IMR-90 (cell line): Measurements from ENCODE around the gene MYOF. TPM values are rescaled to one million over a fixed set of nuclear protein-coding genes. Genes with fewer than 3 reads are reported as not detected.

Experiments used
- ATAC-seq: fragments of 200-7000 bp; cut with Tn5 transposase; 2 replicates; pipeline ENCODE4 v1.9.1; 2020; ENCODE audit warnings: low read depth, mild to moderate bottlenecking, moderate library complexity
- BruUV-seq: library from RNA; stranded (reverse); fragments of 400-500 nt; replicated peaks from 2 replicates; lab custom pipeline; 2021; lab: Mats Ljungman, UMichigan
- CTCF ChIA-PET: fragments of 300-600 bp; formaldehyde crosslinking; extraction: SDS; loops from one replicate; lab custom pipeline; 2021; ENCODE audit warnings: antibody characterized with exemption; lab: Yijun Ruan, JAX
- POLR2A ChIA-PET: fragments of 300-600 bp; sonication (Branson Sonifier 250); formaldehyde crosslinking; loops from one replicate; lab custom pipeline; 2022; ENCODE audit warnings: antibody characterized with exemption; ENCODE audit not compliant: unreplicated experiment; lab: Charles Lee
- DNase-seq: peaks from one replicate; pipeline ENCODE4 v3.0.0; 2013
- H2AFZ ChIP-seq: replicated peaks from 2 replicates; pipeline ENCODE3; 2013; ENCODE audit warnings: low read length, mild to moderate bottlenecking; ENCODE audit not compliant: poor library complexity
- H2AK5ac ChIP-seq: 2 replicates; pipeline ENCODE4 v1.6.1; 2013; ENCODE audit warnings: low read depth, low read length, inconsistent platforms
- H2AK9ac ChIP-seq: replicated peaks from 2 replicates; pipeline ENCODE3; 2013; ENCODE audit warnings: mild to moderate bottlenecking, low read depth, low read length, moderate library complexity; ENCODE audit not compliant: poor library complexity
- H2BK120ac ChIP-seq: 2 replicates; pipeline ENCODE4 v1.6.1; 2013; ENCODE audit warnings: low read depth, low read length, inconsistent platforms
- H2BK15ac ChIP-seq: 3 replicates; pipeline ENCODE4 v1.6.1; 2013; ENCODE audit warnings: low read depth, low read length, inconsistent platforms
- H2BK20ac ChIP-seq: 2 replicates; pipeline ENCODE4 v1.6.1; 2013; ENCODE audit warnings: low read depth, mild to moderate bottlenecking, inconsistent platforms, low read length, moderate library complexity
- H2BK5ac ChIP-seq: 2 replicates; pipeline ENCODE4 v1.6.1; 2013; ENCODE audit warnings: mild to moderate bottlenecking, low read depth, low read length, inconsistent platforms; ENCODE audit not compliant: poor library complexity, severe bottlenecking
- H3K14ac ChIP-seq: replicated peaks from 2 replicates; pipeline ENCODE4 v1.6.1; 2013; ENCODE audit warnings: low read depth, low read length, inconsistent platforms
- H3K18ac ChIP-seq: 2 replicates; pipeline ENCODE4 v1.6.1; 2013; ENCODE audit warnings: low read depth, low read length, control low read depth
- H3K23ac ChIP-seq: 2 replicates; pipeline ENCODE4 v1.6.1; 2013; ENCODE audit warnings: low read depth, low read length, inconsistent platforms
- H3K27ac ChIP-seq: 2 replicates; pipeline ENCODE4 v1.5.1; 2013; ENCODE audit warnings: mild to moderate bottlenecking, control low read depth, low read length; ENCODE audit not compliant: insufficient read depth
- H3K27me3 ChIP-seq: 2 replicates; pipeline ENCODE4 v1.6.1; 2013; ENCODE audit warnings: low read length; ENCODE audit not compliant: control insufficient read depth, insufficient read depth
- H3K36me3 ChIP-seq: 2 replicates; pipeline ENCODE4 v1.6.1; 2013; ENCODE audit warnings: low read length, mixed read lengths; ENCODE audit not compliant: control insufficient read depth, insufficient read depth
- H3K4ac ChIP-seq: 2 replicates; pipeline ENCODE4 v1.6.1; 2013; ENCODE audit warnings: low read depth, low read length, inconsistent platforms
- H3K4me1 ChIP-seq: 2 replicates; pipeline ENCODE4 v1.6.1; 2013; ENCODE audit warnings: low read length, mixed read lengths; ENCODE audit not compliant: control insufficient read depth, insufficient read depth
- H3K4me2 ChIP-seq: 2 replicates; pipeline ENCODE4 v1.6.1; 2013; ENCODE audit warnings: low read depth, mild to moderate bottlenecking, control low read depth, low read length, moderate library complexity
- H3K4me3 ChIP-seq: 2 replicates; pipeline ENCODE4 v1.5.1; 2013; ENCODE audit warnings: low read depth, mild to moderate bottlenecking, control low read depth, low read length, moderate library complexity; ENCODE audit not compliant: insufficient read depth
- H3K56ac ChIP-seq: 2 replicates; pipeline ENCODE4 v1.6.1; 2013; ENCODE audit warnings: low read length, inconsistent platforms; ENCODE audit not compliant: insufficient read depth; ENCODE audit errors: extremely low read depth
- H3K79me1 ChIP-seq, 2 experiments: 2 replicates each; pipeline ENCODE4 v1.6.1; 2013; ENCODE audit warnings: low read length in 2 of 2, inconsistent platforms in 1 of 2, low read depth in 1 of 2
- H3K9ac ChIP-seq: 2 replicates; pipeline ENCODE4 v1.6.1; 2013; ENCODE audit warnings: low read depth, low read length, control low read depth
- H3K9me1 ChIP-seq: 2 replicates; pipeline ENCODE4 v1.6.1; 2013; ENCODE audit warnings: low read length, inconsistent platforms; ENCODE audit not compliant: insufficient read depth
- H3K9me3 ChIP-seq: 2 replicates; pipeline ENCODE4 v1.6.1; 2013; ENCODE audit warnings: low read length; ENCODE audit not compliant: control insufficient read depth, insufficient read depth
- H4K20me1 ChIP-seq: 2 replicates; pipeline ENCODE4 v1.6.1; 2013; ENCODE audit warnings: low read length, inconsistent platforms; ENCODE audit not compliant: insufficient read depth
- H4K5ac ChIP-seq: 2 replicates; pipeline ENCODE4 v1.6.1; 2013; ENCODE audit warnings: mild to moderate bottlenecking, low read depth, low read length, control low read depth
- H4K8ac ChIP-seq, 2 experiments: 2 replicates each; pipeline ENCODE4 v1.6.1; 2013; ENCODE audit warnings: low read depth in 2 of 2, low read length in 2 of 2, control low read depth in 1 of 2, inconsistent platforms in 1 of 2
- H4K91ac ChIP-seq: 2 replicates; pipeline ENCODE4 v1.6.1; 2013; ENCODE audit warnings: low read depth, low read length, inconsistent platforms; ENCODE audit not compliant: insufficient read depth
- CHD1 ChIP-seq: IDR thresholded peaks from 2 replicates; pipeline ENCODE4 v1.6.1; 2012; ENCODE audit warnings: low read depth, low read length, improper control_type of control experiment
- ELK1 ChIP-seq: fragments of 150-350 bp; IDR thresholded peaks from 2 replicates; pipeline ENCODE4 v1.6.1; 2016; ENCODE audit warnings: low read depth, mild to moderate bottlenecking, low read length, moderate library complexity, borderline replicate concordance
- FOS ChIP-seq: fragments of 150-350 bp; IDR thresholded peaks from 2 replicates; pipeline ENCODE4 v1.6.1; 2016; ENCODE audit warnings: low read depth, low read length
- MAZ ChIP-seq: IDR thresholded peaks from 2 replicates; pipeline ENCODE4 v1.6.1; 2012; ENCODE audit warnings: low read depth, mild to moderate bottlenecking, low read length, improper control_type of control experiment, moderate library complexity, borderline replicate concordance
- POLR2A ChIP-seq: IDR thresholded peaks from 2 replicates; pipeline ENCODE4 v1.6.1; 2012; ENCODE audit warnings: mild to moderate bottlenecking, low read depth, low read length
- RAD21 ChIP-seq: IDR thresholded peaks from 2 replicates; pipeline ENCODE4 v1.6.1; 2012; ENCODE audit warnings: low read length, improper control_type of control experiment
- RCOR1 ChIP-seq: IDR thresholded peaks from 2 replicates; pipeline ENCODE4 v1.6.1; 2012; ENCODE audit warnings: mild to moderate bottlenecking, low read length, improper control_type of control experiment; ENCODE audit not compliant: insufficient replicate concordance
- SMC3 ChIP-seq: fragments of 150-350 bp; IDR thresholded peaks from 2 replicates; pipeline ENCODE4 v1.6.1; 2016; ENCODE audit warnings: low read depth, mild to moderate bottlenecking, antibody characterized with exemption, low read length, moderate library complexity
- WGBS, 2 experiments: methylation state at CpG; one replicate each; pipeline versions ENCODE4 v1.1.5 to v1.1.7; 2013; ENCODE audit warnings: missing lambda C conversion rate in 2 of 2; ENCODE audit not compliant: insufficient read length in 1 of 2; ENCODE audit errors: extremely low coverage in 2 of 2; 5-methylcytosine and 5-hydroxymethylcytosine counted together
- dilution Hi-C: fragments of 300-500 bp; cut with HindIII; formaldehyde crosslinking; loops from one replicate; pipeline ENCODE4 v1.14.3; 2018; ENCODE audit warnings: low sequenced_read_pairs; ENCODE audit not compliant: unreplicated experiment
- in situ Hi-C: fragments of 300-500 bp; cut with MboI; formaldehyde crosslinking; loops from 3 replicates; pipeline ENCODE4 v1.14.3; 2019; ENCODE audit warnings: low sequenced_read_pairs, inconsistent platforms, mixed read lengths
- intact Hi-C: fragments of 100-400 bp; cut with micrococcal nuclease; formaldehyde crosslinking; loops from 2 replicates; pipeline ENCODE4 v1.10.0; 2022
- microRNA-seq, 2 experiments: library from miRNA; stranded (forward) in 1 of 2; unstranded in 1 of 2; fragments of 10-50 nt in 1 of 2; fragments of <30 nt in 1 of 2; gene quantifications in 1 of 2; microRNA quantifications in 1 of 2; one replicate each; pipeline versions ENCODE3 to v1.1.0; 2013 to 2020; ENCODE audit not compliant: insufficient read depth in 1 of 2, insufficient read length in 1 of 2, unreplicated experiment in 1 of 2
- polyA plus RNA-seq, 3 experiments: library from polyadenylated mRNA; depleted of rRNA; stranded (reverse); fragments of >200 nt; gene quantifications; 2 replicates each; pipeline ENCODE4 v1.2.3, GENCODE V29; 2012; ENCODE audit warnings: low replicate concordance in 1 of 3
- small RNA-seq, 5 experiments: library from RNA; depleted of rRNA; stranded (forward); fragments of <200 nt; gene quantifications; one replicate each; pipeline ENCODE3, GENCODE V24; 2012
- total RNA-seq: library from RNA; depleted of rRNA; stranded (reverse); fragments of >200 nt; gene quantifications from 2 replicates; pipeline ENCODE4 v1.2.3, GENCODE V29; 2012; rRNA removed

MYOF gene
- total and polyA plus RNA-seq, 2 of the 4 experiments (the other 2 are of a cell fraction) = 221 to 281 TPM

DNA sequence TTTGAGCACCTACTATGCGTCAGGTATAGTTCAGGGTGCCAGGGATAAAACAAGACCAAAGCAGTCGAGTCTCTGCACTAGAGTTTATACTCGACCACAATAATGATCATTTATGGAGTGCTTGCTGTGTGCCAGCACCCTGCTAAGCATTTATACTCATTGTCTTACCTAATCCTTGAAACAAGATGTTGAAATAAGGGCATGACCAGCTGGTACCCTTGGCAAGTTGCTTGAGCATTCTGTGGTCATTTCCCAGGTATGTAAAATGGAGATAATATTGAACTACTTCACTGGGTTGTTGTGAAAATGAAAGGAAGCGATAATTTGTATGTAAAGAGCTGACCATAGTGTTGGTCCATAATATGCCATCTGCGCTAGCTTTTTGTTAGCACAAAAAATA lies 223.0 kb downstream of the MYOF start:
- Histone ChIP-seq H3K18ac (no peak overlapping the region), H3K23ac (no peak overlapping the region), H3K79me1 (no peaks in the 10 kb centered on the region), H3K9ac (no peak overlapping the region), H3K4me1 (no peaks in the 10 kb centered on the region), H3K36me3 (no peaks in the 10 kb centered on the region), H3K9me1 (no peaks in the 10 kb centered on the region; the same call in 1 of the 2 replicates), H3K14ac (no peak overlapping the region), H3K4me2 (no peak overlapping the region), H2AK5ac (no peak overlapping the region), H3K27me3 (no peaks in the 10 kb centered on the region; the same call in none of the 2 replicates), H2BK5ac (no peak overlapping the region), H3K4me3 (no peak overlapping the region), H4K5ac (no peak overlapping the region), H3K56ac (no peak overlapping the region), H2AFZ (no peak overlapping the region), H3K4ac (no peak overlapping the region), H3K9me3 (no peaks in the 10 kb centered on the region), H2BK15ac (no peak overlapping the region), H2BK20ac (no peak overlapping the region), H2AK9ac (no peak overlapping the region), H3K27ac (no peak overlapping the region), H4K91ac (no peak overlapping the region), H4K8ac (no peak overlapping the region), H2BK120ac (no peak overlapping the region), H4K20me1 (no peaks in the 10 kb centered on the region)
- BruUV-seq = no TSS peak
- dilution Hi-C loops (no loop called here), in situ Hi-C loops (no loop called here), intact Hi-C loops (no loop called here)
- WGBS, 2 experiments = 90% methylated on average over 2 of the region's 5 CpGs; no CpG with 5 or more reads in 1 of the 2 experiments
- DNase-seq = no peak
- ChIA-PET CTCF (no interaction called here), POLR2A (no interaction called here)
- no peak for ATAC-seq
- TF ChIP-seq RCOR1 (no peak), POLR2A (no peak), RAD21 (no peak), FOS (no peak), SMC3 (no peak), CHD1 (no peak), ELK1 (no peak), MAZ (no peak)

Small RNA genes within 50 kb of the gene (microRNA-seq; reads per million reads assigned to microRNA genes)
- gene RNA5SP323 (ENCODE audit: insufficient read depth, insufficient read length) = not detected

Small RNA genes within 50 kb of the gene (small RNA-seq; reads per million reads assigned to genes)
- gene RNA5SP323 = 0 to 0.17 (median 0) reads per million in 5 experiments

Other genes with a start within 250 kb of the MYOF start
- 23.5 and 30.8 TPM in 2 replicates for gene CEP55, start 14.3 kb upstream of the MYOF start, total RNA-seq
- 13.8 and 15.7 TPM in 2 replicates for gene CEP55, start 14.3 kb upstream of the MYOF start, polyA plus RNA-seq (2012; rRNA removed)
- not detected in 2 replicates for gene FFAR4, start 84.3 kb upstream of the MYOF start, total RNA-seq
- not detected in 2 replicates for gene FFAR4, start 84.3 kb upstream of the MYOF start, polyA plus RNA-seq (2012; rRNA removed)
- not detected in 2 replicates for gene RBP4, start 118.9 kb upstream of the MYOF start, total RNA-seq
- gene RBP4, start 118.9 kb upstream of the MYOF start, polyA plus RNA-seq (2012; rRNA removed) = not detected in 2 replicates
- not detected in 2 replicates for gene PDE6C, start 130.2 kb upstream of the MYOF start, total RNA-seq
- not detected in 2 replicates for gene PDE6C, start 130.2 kb upstream of the MYOF start, polyA plus RNA-seq (2012; rRNA removed)
- 1.6 and 10.6 TPM in 2 replicates for gene FRA10AC1, start 220.3 kb upstream of the MYOF start, total RNA-seq
- gene FRA10AC1, start 220.3 kb upstream of the MYOF start, polyA plus RNA-seq (2012; rRNA removed) = 4.9 and 7.7 TPM in 2 replicates